Activated T-cell treated with anti-CD3 and anti-CD28 coated beads, Interleukin-2, amount 50 U/mL, for 4 hours (primary cell): ENCODE results near the gene C19orf44. TPM values are rescaled to one million over a fixed set of nuclear protein-coding genes. Genes with fewer than 3 reads are reported as not detected.
"Not testable (repeated sequence)": the region's sequence is repeated elsewhere in the genome, so short reads cannot be mapped to it uniquely, and the experiment has no call there.

Experiments
- ATAC-seq, 2 donors: fragments of 200-7000 bp; cut with Tn5 transposase; one replicate each; pipeline ENCODE4 v1.10.0; 2021
- DNase-seq: peaks from one replicate; pipeline ENCODE4 v3.0.0-alpha.2; 2020
- H3K27me3 Mint-ChIP-seq: one replicate; pipeline ENCODE4 v1.8.0; 2021; ENCODE audit warnings: low read depth, mixed read lengths
- H3K36me3 Mint-ChIP-seq: one replicate; pipeline ENCODE4 v1.8.0; 2022; ENCODE audit warnings: mixed read lengths; ENCODE audit not compliant: insufficient read depth
- H3K4me1 Mint-ChIP-seq: one replicate; pipeline ENCODE4 v1.8.0; 2021; ENCODE audit warnings: low read depth, mixed read lengths
- H3K4me3 Mint-ChIP-seq: one replicate; pipeline ENCODE4 v1.8.0; 2021; ENCODE audit warnings: mild to moderate bottlenecking, moderate library complexity, mixed read lengths
- H3K9me3 Mint-ChIP-seq: one replicate; pipeline ENCODE4 v1.8.0; 2021; ENCODE audit warnings: mixed read lengths
- total RNA-seq, 3 donors: library from RNA; stranded (reverse); gene quantifications; one replicate each; pipeline ENCODE4 v1.2.1, GENCODE V29; 2021

C19orf44 gene
- total RNA-seq, 3 donors from 2014 or later, result 2.4 to 3.2 (median 2.7) TPM

DNA sequence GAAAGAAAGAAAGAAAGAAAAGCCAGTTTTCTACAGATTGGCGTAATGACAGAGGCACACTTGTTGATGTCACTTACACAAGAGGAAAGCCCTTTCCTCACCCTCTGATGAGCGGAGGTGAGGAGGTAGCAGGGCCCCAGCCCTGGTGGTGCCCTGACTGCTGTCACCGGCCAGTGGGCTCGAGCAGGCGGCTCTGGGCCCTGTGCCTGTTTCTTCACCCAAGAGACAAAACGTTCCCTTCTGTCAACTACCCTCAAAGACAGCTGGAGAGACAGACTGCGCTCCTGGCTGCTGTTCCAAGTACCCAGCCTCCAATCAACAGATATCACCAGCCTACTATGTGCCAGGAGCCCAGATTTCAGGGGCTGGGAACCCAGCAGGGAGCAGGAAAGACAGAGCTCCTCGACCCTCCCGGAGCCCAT lies 34.6 kb upstream of the C19orf44 start:
- no peaks in the 10 kb centered on the region for H3K9me3 Mint-ChIP-seq

DNA sequence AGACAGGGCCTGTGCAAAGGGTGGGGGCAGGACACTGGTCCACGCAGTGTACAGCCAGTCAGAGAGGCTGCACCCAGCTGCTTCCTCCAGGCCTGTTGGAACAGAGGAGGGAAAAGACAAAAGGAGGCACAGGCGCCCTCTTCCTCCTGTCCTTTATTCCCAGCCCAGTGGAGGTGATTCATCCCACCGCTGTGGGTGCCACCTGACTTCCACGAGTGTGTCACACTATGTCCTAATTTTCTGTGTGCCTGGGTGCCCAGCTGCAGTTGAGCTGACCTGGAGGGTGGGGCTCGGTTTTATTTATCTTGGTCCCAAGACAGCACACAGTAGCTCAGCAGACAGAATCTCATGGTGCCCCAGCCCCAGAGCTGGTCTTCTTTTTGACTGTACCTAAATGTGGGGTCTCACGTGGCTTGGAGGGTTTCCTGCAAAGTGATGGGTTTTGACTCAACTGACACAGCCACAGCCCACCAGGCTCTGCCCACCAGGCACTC lies 33.4 kb upstream of the C19orf44 start:
- peaks cover 46% of the 10 kb centered on the region for H3K4me1 Mint-ChIP-seq

More for the DNA sequence above, 34.6 kb upstream of the C19orf44 start:
- no peak overlapping the region for H3K4me3 Mint-ChIP-seq
- peaks cover 52% of the 10 kb centered on the region for H3K4me1 Mint-ChIP-seq
- DNase-seq, result no peak
- no peak for ATAC-seq
- H3K36me3 Mint-ChIP-seq, result peaks cover 5% of the 10 kb centered on the region
- no peaks in the 10 kb centered on the region for H3K27me3 Mint-ChIP-seq

DNA sequence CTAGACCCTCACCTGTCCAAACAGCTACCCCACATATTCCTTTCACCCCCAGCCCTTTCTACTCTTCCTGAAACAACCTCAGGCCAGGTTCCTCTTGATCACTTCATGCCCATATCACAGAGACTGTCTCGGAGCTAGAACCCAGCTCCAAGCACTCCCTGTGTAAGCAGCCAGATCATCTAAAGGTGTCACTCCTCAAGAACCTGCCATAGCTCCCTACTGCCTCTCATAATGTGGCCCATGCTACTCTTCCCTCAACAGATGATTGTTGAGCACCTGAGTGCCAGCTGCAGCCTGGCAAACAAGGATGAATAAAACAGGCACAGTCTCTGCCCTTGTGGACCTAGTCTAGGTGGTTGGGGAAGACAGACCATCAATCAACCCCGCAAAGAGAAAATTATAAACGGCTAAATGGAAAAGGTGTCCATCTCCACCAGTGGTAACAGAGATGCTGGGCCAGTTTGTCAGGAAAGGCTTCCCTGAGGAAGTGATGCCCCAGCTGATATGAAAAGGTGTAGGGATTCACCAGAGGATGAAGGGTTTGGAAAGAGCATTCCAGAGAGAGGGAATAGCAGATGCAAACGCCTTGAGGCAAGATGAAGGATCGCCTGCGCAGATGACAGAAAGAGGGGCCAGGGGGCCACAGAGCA lies 32.7 kb upstream of the C19orf44 start:
- H3K36me3 Mint-ChIP-seq, result peaks cover 5% of the 10 kb centered on the region
- H3K4me3 Mint-ChIP-seq, result no peak overlapping the region
- no peaks in the 10 kb centered on the region for H3K27me3 Mint-ChIP-seq
- peaks cover 42% of the 10 kb centered on the region for H3K4me1 Mint-ChIP-seq
- DNase-seq (no peak), ATAC-seq (no peak)
- no peaks in the 10 kb centered on the region for H3K9me3 Mint-ChIP-seq

More for the DNA sequence above, 33.4 kb upstream of the C19orf44 start:
- Mint-ChIP-seq H3K27me3 (no peaks in the 10 kb centered on the region), H3K36me3 (peaks cover 5% of the 10 kb centered on the region), H3K9me3 (no peaks in the 10 kb centered on the region), H3K4me3 (no peak overlapping the region)
- ATAC-seq, result no peak
- no peak for DNase-seq

DNA sequence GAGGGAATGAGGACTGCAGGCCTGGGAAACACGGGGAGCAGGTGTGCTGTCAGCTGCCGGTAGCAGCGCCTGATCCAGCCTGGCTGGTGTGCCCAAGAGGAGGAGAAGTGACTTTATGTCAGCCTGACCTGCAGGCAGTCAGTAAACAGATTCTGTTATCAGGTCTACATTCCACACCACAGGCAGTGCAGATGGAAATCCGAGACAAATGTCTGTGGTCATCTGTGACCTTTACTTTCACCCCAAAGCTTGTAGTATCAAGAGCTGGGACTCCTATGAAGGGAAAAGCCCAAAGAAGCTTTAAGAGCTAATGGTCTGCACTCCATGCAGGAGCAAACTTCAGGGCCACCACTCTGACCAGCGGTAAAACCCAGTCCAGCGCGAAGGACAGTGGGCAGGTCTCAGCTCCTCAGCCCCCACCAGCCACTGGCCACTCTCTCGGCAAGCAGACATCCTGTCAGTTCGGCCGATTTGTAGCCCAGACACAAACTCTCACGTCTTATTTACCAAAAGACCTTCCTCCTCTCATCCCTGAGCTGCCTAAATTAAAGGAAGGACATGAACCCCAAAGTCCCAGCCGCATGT lies 32.1 kb upstream of the C19orf44 start:
- ATAC-seq (no peak), DNase-seq (no peak)
- H3K4me3 Mint-ChIP-seq, result no peak overlapping the region
- peaks cover 3% of the 10 kb centered on the region for H3K36me3 Mint-ChIP-seq
- peaks cover 42% of the 10 kb centered on the region for H3K4me1 Mint-ChIP-seq
- H3K9me3 Mint-ChIP-seq, result no peaks in the 10 kb centered on the region
- no peaks in the 10 kb centered on the region for H3K27me3 Mint-ChIP-seq

DNA sequence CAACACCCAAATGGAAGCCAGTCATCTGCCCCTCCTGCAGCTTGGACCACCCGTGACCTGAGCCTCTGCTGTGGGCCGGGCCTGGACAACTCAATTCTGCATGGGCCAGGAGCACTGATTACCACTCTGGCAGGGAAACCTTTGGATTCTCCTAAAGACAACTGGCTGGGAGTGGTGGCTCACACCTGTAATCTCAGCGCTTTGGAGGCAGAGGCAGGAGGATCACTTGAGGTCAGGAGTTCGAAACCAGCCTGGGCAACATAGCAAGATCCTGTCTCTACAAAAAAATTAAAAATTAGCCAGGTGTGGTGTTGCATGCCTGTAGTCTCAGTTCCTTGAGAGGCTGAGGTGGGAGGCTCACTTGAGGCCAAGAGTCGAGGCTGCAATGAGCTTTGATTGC lies 31.0 kb upstream of the C19orf44 start:
- H3K4me1 Mint-ChIP-seq, result peaks cover 41% of the 10 kb centered on the region
- no peak overlapping the region for H3K4me3 Mint-ChIP-seq
- no peaks in the 10 kb centered on the region for H3K27me3 Mint-ChIP-seq
- no peak for ATAC-seq
- peaks cover 3% of the 10 kb centered on the region for H3K36me3 Mint-ChIP-seq
- H3K9me3 Mint-ChIP-seq, result no peaks in the 10 kb centered on the region
- no peak for DNase-seq

DNA sequence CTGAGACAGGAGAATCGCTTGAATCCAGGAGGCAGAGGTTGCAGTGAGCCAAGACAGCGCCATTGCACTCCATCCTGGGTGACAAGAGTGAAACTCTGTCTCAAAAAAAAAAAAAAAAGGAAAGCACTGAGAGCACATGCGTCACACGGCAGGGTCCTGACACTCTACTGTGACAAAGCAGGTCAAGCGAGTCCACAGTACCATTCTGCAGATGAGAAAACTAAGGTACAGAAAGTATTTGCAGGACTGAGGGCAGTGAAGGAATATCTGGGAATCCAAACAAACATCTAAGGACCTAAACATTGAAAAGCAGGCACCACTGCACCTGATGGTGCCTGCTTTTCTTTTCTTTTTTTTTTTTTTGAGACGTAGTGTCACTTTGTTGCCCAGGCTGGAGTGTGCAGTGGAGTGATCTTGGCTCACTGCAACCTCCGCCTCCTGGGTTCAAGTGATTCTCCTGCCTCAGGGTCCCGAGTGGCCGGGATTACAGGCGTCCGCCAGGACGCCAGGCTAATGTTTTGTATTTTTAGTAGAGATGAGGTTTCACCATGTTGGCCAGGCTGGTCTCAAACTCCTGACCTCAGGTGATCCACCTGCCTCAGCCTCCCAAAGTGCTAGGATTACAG lies 29.3 kb upstream of the C19orf44 start:
- not testable (repeated sequence) for H3K27me3 Mint-ChIP-seq, H3K9me3 Mint-ChIP-seq, ATAC-seq, H3K4me3 Mint-ChIP-seq, DNase-seq, H3K36me3 Mint-ChIP-seq
- peaks cover 49% of the 10 kb centered on the region for H3K4me1 Mint-ChIP-seq

DNA sequence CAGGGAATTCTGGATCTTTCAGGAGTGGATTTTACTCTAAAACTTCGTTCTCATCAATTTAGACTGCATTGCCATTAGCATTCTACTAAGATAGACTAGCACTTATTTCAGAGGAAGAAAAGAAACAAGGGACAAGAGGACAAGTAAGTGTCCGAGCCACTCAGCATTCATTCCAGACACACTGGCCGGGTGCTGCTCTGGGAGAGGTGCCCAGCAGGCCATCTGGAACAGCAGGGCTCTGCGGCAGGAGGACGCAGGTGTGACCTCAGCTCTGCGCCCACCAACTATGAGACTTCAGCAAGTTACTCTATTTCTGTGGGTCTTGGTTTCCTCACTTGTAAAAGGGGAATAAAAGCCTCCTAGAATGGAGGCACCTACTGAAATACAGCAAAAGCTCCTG lies 28.6 kb upstream of the C19orf44 start:
- Mint-ChIP-seq H3K36me3 (peaks cover 3% of the 10 kb centered on the region), H3K4me1 (peaks cover 47% of the 10 kb centered on the region), H3K4me3 (no peak overlapping the region), H3K27me3 (no peaks in the 10 kb centered on the region), H3K9me3 (no peaks in the 10 kb centered on the region)
- DNase-seq, result no peak
- no peak for ATAC-seq

DNA sequence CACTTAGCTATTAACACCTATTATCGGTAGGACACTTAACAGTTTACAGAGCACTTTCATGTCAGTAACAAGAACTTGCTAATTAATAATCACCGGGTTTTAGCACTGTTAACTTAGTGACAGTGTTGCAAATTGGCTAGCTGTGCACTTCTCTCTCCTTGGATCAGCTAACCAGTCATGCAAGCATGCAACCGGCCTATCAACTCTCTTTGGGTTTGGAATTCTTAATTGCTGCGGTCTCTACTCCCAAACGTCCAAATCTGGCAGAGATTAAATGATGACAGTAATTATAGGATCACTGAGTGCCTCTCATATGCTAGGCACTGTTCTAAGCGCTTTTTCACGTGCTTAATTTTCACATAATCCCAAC lies 25.7 kb upstream of the C19orf44 start:
- peaks cover 33% of the 10 kb centered on the region for H3K4me1 Mint-ChIP-seq
- DNase-seq (no peak), ATAC-seq (no peak)
- H3K27me3 Mint-ChIP-seq, result no peaks in the 10 kb centered on the region
- H3K36me3 Mint-ChIP-seq, result peaks cover 3% of the 10 kb centered on the region
- H3K4me3 Mint-ChIP-seq, result peak overlapping the region; percentile 89
- no peaks in the 10 kb centered on the region for H3K9me3 Mint-ChIP-seq

DNA sequence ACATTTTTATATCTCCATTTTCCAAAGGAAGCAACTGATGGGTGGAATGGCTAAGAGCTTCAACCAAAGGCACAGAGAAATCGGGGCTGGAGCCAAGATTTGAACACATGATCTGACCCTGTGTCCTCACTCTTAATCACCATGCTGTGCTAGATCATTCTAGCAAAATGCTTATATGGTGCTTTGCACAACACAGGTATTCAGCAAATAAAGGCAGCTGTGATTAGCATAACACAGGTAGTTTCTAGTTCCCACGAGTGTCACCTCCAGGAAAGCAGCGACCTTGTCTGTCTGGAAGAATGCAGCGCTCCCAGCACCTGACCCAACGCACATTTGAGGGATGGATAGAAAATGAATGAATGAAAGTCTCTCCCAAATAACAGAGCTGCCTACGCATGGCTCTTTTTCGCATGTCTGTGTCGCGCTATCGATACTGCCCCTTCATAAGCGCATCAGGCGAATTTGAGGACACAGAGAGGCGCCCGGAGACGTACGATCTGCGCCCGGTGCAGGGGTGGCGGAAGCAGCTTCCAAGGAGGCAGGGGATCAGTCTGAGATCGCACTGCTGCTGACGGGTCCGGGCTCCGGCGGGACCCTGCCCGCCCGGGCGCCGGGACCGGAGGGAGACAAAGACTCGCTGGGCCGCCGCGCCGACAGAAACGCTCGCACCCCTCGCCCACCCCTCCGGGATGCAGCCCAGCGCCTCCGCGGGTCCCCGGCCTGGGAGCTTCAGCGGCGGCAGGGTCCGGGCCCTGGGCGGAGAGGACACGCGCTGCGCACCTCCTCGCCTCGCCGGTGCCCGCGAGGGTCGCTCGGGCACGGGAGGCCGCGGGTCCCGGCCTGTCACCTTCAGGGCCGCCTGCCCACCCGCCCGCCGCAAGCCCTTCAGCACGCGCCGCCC lies 25.0 kb upstream of the C19orf44 start:
- ATAC-seq, result peak; percentile 39 to 48
- H3K4me1 Mint-ChIP-seq, result peaks cover 33% of the 10 kb centered on the region

DNA sequence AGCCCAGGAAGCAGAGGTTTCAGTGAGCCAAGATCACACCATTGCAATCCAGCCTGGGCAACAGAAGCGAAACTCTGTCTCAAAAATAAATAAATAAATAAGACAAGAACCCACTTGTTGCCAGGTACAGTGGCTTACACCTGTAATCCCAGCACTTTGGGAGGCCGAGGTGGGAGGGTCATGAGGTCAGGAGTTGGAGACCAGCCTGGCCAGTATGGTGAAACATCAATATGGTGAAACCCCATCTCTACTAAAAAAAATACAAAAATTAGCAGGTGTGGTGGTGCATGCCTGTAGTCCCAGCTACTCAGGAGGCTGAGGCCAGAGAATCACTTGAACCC lies 23.7 kb upstream of the C19orf44 start:
- H3K9me3 Mint-ChIP-seq, DNase-seq, H3K27me3 Mint-ChIP-seq, H3K36me3 Mint-ChIP-seq, ATAC-seq: not testable (repeated sequence)
- H3K4me1 Mint-ChIP-seq, result peaks cover 29% of the 10 kb centered on the region
- H3K4me3 Mint-ChIP-seq, result peak overlapping the region; percentile 79

More for the DNA sequence above, 25.0 kb upstream of the C19orf44 start:
- Mint-ChIP-seq H3K36me3 (peaks cover 2% of the 10 kb centered on the region), H3K4me3 (peak overlapping the region; percentile 89), H3K27me3 (no peaks in the 10 kb centered on the region), H3K9me3 (no peaks in the 10 kb centered on the region)
- peak; percentile 12 for DNase-seq

DNA sequence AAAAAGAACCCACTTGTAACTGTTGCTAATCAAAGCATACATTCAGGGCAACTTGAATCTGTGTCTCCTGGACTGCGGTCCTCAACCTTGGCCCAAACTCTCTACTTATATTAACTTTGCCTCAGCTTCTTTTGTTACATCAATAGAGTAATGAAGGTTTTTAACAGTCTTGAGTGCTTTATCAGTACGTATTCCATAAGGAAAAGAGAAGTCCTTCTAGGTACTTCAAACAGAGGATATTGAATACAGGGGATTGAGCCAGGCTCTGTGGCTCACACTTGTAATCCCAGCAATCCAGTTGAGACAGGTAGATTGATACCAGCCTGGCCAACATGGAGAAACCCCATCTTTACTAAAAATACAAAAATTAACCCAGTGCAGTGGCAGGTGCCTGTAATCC lies 23.2 kb upstream of the C19orf44 start:
- ATAC-seq, result no peak
- DNase-seq, result no peak
- H3K27me3 Mint-ChIP-seq, result no peaks in the 10 kb centered on the region
- H3K4me1 Mint-ChIP-seq, result peaks cover 25% of the 10 kb centered on the region
- no peaks in the 10 kb centered on the region for H3K36me3 Mint-ChIP-seq
- H3K4me3 Mint-ChIP-seq, result peak overlapping the region; percentile 37
- H3K9me3 Mint-ChIP-seq, result no peaks in the 10 kb centered on the region

DNA sequence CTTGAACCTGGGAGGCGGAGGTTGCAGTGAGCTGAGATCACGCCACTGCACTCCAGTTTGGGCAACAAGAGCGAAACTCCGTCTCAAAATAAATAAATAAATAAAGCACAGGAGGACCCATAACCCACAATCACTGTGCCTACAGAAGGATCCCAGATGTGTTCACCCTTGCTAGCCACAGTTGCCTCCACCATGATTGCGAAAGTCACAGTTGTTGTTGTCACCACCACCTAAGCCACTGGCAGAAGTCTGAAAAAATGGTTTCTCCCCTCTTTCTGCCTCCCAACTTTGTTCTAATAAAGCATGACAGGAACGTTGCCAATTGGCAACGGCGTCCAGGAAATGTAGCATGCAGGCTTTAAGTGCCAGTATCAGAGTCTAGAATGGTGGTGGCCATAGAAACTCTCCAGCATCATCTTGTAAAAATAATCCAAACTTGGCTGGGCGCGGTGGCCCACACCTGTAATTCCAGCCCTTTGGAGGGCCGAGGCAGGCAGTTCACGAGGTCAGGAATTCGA lies 22.3 kb upstream of the C19orf44 start:
- DNase-seq (no peak), ATAC-seq (no peak)
- Mint-ChIP-seq H3K9me3 (no peaks in the 10 kb centered on the region), H3K27me3 (no peaks in the 10 kb centered on the region), H3K36me3 (no peaks in the 10 kb centered on the region), H3K4me3 (no peak overlapping the region), H3K4me1 (peaks cover 20% of the 10 kb centered on the region)

DNA sequence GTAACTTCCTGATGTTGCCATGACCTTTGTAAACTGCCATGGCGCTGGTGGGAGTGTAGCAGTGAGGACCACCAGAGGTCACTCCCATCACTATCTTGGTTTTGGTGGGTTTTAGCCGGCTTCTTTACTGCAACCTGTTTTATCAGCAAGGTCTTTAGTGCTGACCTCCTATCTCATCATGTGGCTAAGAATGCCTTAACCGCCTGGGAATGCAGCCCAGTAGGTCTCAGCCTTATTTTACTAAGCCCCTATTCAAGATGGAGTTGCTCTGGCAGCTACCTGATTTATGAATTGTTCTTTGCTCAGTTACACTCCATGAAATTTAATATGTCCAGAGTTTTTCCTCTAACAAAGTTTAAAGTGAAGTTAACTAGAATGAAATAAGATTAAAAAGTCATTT lies 19.8 kb upstream of the C19orf44 start:
- no peak for DNase-seq
- Mint-ChIP-seq H3K4me3 (no peak overlapping the region), H3K36me3 (no peaks in the 10 kb centered on the region), H3K9me3 (no peaks in the 10 kb centered on the region), H3K4me1 (no peaks in the 10 kb centered on the region), H3K27me3 (no peaks in the 10 kb centered on the region)
- ATAC-seq, result no peak

DNA sequence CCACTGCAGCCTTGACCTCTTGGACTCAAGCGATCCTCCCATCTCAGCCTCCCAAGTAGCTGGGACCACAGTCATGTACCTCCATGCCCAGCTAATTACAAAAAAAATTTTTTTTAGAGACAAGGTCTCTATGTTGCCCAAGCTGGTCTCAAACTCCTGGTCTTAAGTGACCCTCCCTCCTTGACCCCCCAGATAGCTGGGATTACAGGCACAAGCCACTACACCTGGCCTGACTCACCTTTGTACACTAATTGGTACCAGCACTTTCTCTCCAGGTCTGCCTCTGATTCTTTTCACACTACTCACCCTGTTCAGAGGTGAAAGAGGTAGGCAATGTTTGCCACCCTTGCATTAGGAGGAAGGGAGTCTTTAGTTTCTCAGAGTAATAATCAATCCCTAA lies 18.9 kb upstream of the C19orf44 start:
- Mint-ChIP-seq H3K4me3 (no peak overlapping the region), H3K4me1 (no peaks in the 10 kb centered on the region), H3K36me3 (no peaks in the 10 kb centered on the region), H3K27me3 (no peaks in the 10 kb centered on the region), H3K9me3 (no peaks in the 10 kb centered on the region)
- DNase-seq (no peak), ATAC-seq (no peak)
